Tibial artery (tissue), 4 donors: ENCODE results near the gene GOLGA6L7.
"Not testable (repeated sequence)": the region's sequence is repeated elsewhere in the genome, so short reads cannot be mapped to it uniquely, and the experiment has no call there.

Experiments
- DNase-seq, 2 donors: peaks; one replicate each; pipeline ENCODE4 v3.0.0-alpha.2; 2019
- H3K27ac ChIP-seq, 2 donors: fragments of 200-600 bp; sonication (generic) in 1 of 2; 1 replicate in 1 of 2; 2 replicates in 1 of 2; pipeline ENCODE4 v1.5.1; 2018 to 2019; ENCODE audit warnings: mild to moderate bottlenecking in 1 of 2
- H3K27me3 ChIP-seq, 2 donors: fragments of 200-600 bp; sonication (generic) in 1 of 2; one replicate each; pipeline versions ENCODE4 v1.5.1 to v1.6.0; 2016 to 2019
- H3K36me3 ChIP-seq, 3 donors: fragments of 200-600 bp; sonication (generic) in 2 of 3; one replicate each; pipeline ENCODE4 v1.5.1; 2016 to 2019; ENCODE audit warnings: mild to moderate bottlenecking in 2 of 3
- H3K4me1 ChIP-seq, 4 donors: fragments of 200-600 bp; sonication (generic) in 2 of 4; 1 replicate in 3 of 4; 2 replicates in 1 of 4; pipeline ENCODE4 v1.5.1; 2016 to 2019
- H3K4me3 ChIP-seq, 2 donors: fragments of 200-600 bp; sonication (generic) in 1 of 2; 1 replicate in 1 of 2; 2 replicates in 1 of 2; pipeline ENCODE4 v1.5.1; 2018 to 2019; ENCODE audit warnings: mild to moderate bottlenecking in 2 of 2
- H3K9me3 ChIP-seq, 3 donors: fragments of 200-600 bp; sonication (generic) in 1 of 3; one replicate each; pipeline ENCODE4 v1.5.1; 2016 to 2019
- CTCF ChIP-seq, 2 experiments: fragments of 200-600 bp in 1 of 2; fragments of 450-650 bp in 1 of 2; IDR thresholded peaks; one replicate each; pipeline ENCODE4 v1.5.1; 2017 to 2019; ENCODE audit warnings: antibody characterized with exemption in 2 of 2, mild to moderate bottlenecking in 1 of 2, moderate library complexity in 1 of 2
- intact Hi-C: fragments of 100-400 bp; cut with DNase I; formaldehyde crosslinking; loops from one replicate; pipeline ENCODE4 v1.15.0; 2023; ENCODE audit warnings: low total_unique reads

GOLGA6L7 gene

DNA sequence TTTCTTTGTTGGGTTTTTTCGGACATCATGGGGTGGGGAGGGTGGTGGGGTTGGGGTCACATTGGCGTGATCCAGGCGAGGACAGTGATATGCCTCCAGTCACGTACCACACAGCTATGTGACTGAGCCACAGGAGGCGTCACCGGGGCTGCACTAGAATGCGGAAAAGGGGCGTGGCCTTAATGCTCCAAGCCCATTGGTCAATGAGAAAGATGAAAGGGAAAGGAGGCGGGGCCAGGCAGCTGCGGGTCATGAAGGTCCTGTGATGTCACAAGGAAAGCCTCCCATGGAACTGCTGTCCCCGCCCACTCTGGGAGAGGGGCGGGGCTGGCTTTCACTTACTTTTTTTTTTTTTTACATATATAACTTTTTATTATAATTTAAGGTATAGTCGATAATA is at the start of gene GOLGA6L7:
Gene GOLGA6L7 (minus strand): TSS at position 124 of the 400 bp plus-strand sequence. CDS start 95 bp downstream, at position 29.
- H3K27ac ChIP-seq, H3K9me3 ChIP-seq, H3K4me1 ChIP-seq, DNase-seq, H3K36me3 ChIP-seq, H3K4me3 ChIP-seq, intact Hi-C loops, H3K27me3 ChIP-seq: not testable (repeated sequence)

DNA sequence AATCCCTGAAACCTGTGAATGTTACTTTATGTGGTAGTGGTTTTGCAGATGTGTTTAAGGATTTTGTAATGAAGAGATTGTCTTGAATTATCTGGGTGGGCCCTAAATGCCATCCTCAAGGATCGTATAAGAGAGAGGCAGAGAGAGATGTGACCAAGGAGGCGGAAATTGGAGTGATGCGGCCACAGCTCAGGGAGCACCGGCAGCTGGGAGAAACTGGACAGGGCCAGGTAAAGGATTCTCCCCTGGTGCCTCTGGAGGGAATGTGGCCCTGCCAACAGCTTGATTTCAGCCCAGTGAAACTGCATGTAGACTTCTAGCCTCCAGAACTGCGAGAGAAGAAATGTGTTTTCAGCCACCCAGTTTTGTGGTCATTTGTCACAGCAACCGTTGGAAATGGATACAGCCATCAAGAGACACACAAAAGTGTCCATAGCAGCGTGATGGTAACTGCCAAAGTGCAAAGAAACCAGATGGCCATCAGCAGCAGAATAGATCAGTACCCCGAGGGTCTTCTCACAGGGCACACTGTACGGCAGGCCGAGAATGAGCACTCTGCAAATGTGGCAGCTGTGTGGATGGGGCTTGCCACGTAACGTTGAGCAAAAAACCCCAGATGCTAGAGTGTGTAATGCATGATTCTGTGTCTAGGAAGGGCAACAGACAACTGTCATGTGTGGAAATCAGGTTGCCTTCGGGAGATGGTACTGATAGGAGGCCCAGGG is 49.6 kb upstream of the GOLGA6L7 start:
- Histone ChIP-seq H3K27ac (no peak overlapping the region), H3K9me3 (no peaks in the 10 kb centered on the region), H3K4me1 (no peaks in the 10 kb centered on the region), H3K36me3 (no peaks in the 10 kb centered on the region), H3K27me3 (peaks cover 0 to 5% of the 10 kb centered on the region in 2 donors), H3K4me3 (no peak overlapping the region)
- DNase-seq, result no peak
- no peak for TF ChIP-seq CTCF (IDR thresholded peaks at IDR 0.05)
- intact Hi-C loops, result no loop called here

- intact Hi-C loops, result no loop called here
- Histone ChIP-seq H3K4me3 (no peak overlapping the region), H3K36me3 (no peaks in the 10 kb centered on the region), H3K27me3 (peaks cover 0 to 3% of the 10 kb centered on the region in 2 donors), H3K27ac (no peak overlapping the region), H3K9me3 (no peaks in the 10 kb centered on the region), H3K4me1 (no peaks in the 10 kb centered on the region)
- TF ChIP-seq CTCF (IDR thresholded peaks at IDR 0.05), result no peak
- no peak for DNase-seq
Observed at GRCh38 chr15:28896951-28897350, 48.5 kb upstream of the GOLGA6L7 start.

DNA sequence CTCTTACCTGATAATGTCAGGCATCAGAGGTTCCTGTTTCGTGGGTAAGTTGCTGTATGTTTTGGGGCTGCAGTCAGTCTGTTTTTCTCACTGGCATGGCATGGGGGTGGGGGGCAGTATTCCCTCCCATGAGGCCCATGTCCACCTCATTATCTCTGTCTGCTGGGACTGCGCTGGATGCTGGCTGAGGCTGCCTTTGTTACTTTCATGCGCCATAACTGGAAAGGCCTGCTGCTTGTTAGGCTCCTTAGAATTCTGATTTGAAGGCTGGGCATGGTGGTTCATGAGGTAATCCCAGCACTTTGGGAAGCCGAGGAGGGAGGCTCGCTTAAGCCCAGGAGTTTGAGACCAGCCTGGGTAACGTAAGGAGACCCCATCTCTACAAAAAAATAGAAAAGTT is 47.1 kb upstream of the GOLGA6L7 start:
- no peaks in the 10 kb centered on the region for H3K9me3 ChIP-seq
- no peak for DNase-seq
- no peak for TF ChIP-seq CTCF (IDR thresholded peaks at IDR 0.05)
- H3K36me3 ChIP-seq, result no peaks in the 10 kb centered on the region
- no peak overlapping the region for H3K4me3 ChIP-seq
- H3K27me3 ChIP-seq, result no peaks in the 10 kb centered on the region
- no peaks in the 10 kb centered on the region for H3K4me1 ChIP-seq
- H3K27ac ChIP-seq, result no peak overlapping the region
- intact Hi-C loops, result no loop called here

- no peak for DNase-seq
- Histone ChIP-seq H3K4me3 (no peak overlapping the region), H3K27me3 (no peaks in the 10 kb centered on the region), H3K36me3 (no peaks in the 10 kb centered on the region), H3K27ac (no peak overlapping the region), H3K4me1 (no peaks in the 10 kb centered on the region), H3K9me3 (no peaks in the 10 kb centered on the region)
- no peak for TF ChIP-seq CTCF (IDR thresholded peaks at IDR 0.05)
- intact Hi-C loops, result no loop called here
Observed at GRCh38 chr15:28895146-28895545, 46.7 kb upstream of the GOLGA6L7 start.

- H3K27ac ChIP-seq, result no peak overlapping the region
- H3K27me3 ChIP-seq, result no peaks in the 10 kb centered on the region
- H3K9me3 ChIP-seq, result no peaks in the 10 kb centered on the region
- H3K4me3 ChIP-seq, result no peak overlapping the region
- DNase-seq, result no peak
- no peaks in the 10 kb centered on the region for H3K36me3 ChIP-seq
- H3K4me1 ChIP-seq, result no peaks in the 10 kb centered on the region
- intact Hi-C loops, result no loop called here
- no peak for TF ChIP-seq CTCF (IDR thresholded peaks at IDR 0.05)
Observed at GRCh38 chr15:28894631-28895030, 46.2 kb upstream of the GOLGA6L7 start.
